VCaP (cell line): ENCODE measurements around the gene XRCC4.

Experiments
- H3K27ac ChIP-seq: fragments of 450-650 bp; 2 replicates; pipeline ENCODE4 v1.5.1; 2017
- CTCF ChIP-seq: fragments of 450-650 bp; conservative IDR thresholded peaks from 2 replicates; pipeline ENCODE4 v1.5.1; 2017; ENCODE audit warnings: mild to moderate bottlenecking, moderate library complexity

XRCC4 gene

GRCh38 chr5:83400701-83401100 is 323.4 kb downstream of the XRCC4 start:
- H3K27ac ChIP-seq: no peak overlapping the region
- no peak for TF ChIP-seq CTCF

GRCh38 chr5:83401122-83401731 is 323.9 kb downstream of the XRCC4 start:
- no peak overlapping the region for H3K27ac ChIP-seq
- no peak for TF ChIP-seq CTCF

- no peak overlapping the region for H3K27ac ChIP-seq
- TF ChIP-seq CTCF: no peak
Observed at GRCh38 chr5:83401775-83402174, 324.4 kb downstream of the XRCC4 start.
